Stimulated activated CD8-positive, alpha-beta memory T cell treated with anti-CD3 and anti-CD28 coated beads, Interleukin-7, amount 100 ng/mL, for 48 hours (primary cell): ENCODE measurements around the gene CLN6.
"Not testable (repeated sequence)": the region's sequence is repeated elsewhere in the genome, so short reads cannot be mapped to it uniquely, and the experiment has no call there.

ENCODE experiments used
- DNase-seq, 2 donors: peaks; one replicate each; pipeline ENCODE4 v3.0.0-alpha.2; 2020; ENCODE audit warnings: low read depth in 1 of 2; ENCODE audit errors: extremely low read depth in 1 of 2

Gene CLN6

DNA sequence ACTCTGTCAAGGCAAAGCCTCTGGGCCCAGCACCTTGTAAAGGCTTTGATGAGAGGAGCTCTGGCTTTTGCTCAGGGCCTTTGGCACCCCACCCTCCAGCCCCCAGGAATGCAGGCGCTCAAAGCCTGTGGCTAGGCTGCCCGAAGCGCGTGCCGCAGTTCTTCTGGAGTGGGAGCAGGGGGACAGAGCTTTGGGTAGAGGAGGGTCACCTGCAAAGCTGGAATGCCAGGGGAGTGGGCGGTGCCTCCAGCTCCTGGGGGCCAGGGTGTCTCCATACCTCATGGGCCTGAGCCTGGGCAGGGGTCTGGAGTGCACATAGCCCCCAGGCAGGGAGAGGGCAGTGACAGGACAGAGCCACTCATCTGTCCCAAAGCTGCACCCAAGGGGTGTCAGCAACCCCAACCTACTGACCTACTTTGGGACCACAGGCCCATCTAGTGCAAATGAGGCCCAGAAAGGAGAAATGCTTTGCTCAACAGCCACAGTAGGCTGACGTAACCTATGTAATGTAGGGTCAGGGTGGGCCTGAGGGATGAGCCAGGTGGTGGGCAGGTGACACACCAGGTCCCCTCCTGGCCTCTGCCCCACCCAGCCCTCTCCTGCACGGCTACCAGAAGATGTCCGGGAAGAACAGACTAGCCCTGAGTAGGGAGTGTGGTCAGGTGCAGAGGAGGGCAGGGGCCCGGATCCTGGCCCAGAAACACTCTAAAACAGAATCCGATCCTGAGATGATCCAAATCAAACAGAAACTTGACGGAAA, 22.2 kb downstream of the CLN6 start:
- DNase-seq: no peak

DNA sequence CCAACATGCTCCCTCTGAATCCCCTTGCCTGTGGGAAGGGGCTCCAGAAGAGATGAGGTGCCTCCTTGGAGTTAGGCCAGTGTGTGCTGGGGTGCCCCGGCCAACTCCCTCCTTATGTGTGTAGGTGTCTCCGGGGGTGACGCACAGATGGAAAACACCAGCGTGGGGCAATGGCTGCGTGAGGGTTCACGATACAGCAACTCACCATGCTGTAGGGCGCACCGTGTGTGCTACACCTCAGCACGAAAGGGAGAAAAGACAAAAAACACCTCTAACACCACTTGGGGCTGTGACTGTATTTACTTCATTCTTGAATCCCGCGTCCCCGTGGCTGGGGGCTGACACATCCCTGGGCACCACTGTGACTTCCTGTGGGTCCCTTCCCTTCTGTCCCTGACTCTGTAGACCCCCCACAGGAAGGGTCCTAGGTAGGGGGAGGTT, 22.8 kb downstream of the CLN6 start:
- DNase-seq: no peak

DNA sequence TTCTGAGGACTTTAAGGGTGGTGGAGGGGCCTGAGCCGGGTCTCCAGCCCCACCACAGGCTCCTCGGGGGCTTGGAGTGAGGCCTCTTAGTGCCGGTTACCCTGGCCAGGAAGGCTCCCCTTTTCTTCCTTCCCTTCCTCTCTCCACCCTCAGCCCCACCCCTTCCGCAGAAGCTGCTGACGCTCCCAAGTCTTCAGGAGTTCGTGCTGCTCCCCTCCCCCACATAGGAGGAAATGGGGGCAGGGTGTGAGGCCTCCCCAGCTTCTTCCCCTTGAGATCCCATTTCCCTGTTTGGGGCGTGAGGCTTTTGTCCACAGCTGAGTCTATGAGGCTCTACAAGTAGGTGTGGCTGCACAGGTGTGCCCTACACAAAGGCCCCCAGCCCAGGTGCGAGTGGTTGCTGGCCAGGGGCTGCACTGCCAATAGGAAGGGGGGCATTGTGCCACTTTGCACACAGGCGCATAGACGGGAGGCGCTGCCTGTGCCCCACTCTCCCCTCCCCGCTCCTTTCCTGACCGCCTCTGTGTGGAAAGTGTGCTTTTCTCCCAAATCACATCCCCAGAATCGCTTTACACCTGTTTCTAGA, 23.5 kb downstream of the CLN6 start:
- DNase-seq: no peak

DNA sequence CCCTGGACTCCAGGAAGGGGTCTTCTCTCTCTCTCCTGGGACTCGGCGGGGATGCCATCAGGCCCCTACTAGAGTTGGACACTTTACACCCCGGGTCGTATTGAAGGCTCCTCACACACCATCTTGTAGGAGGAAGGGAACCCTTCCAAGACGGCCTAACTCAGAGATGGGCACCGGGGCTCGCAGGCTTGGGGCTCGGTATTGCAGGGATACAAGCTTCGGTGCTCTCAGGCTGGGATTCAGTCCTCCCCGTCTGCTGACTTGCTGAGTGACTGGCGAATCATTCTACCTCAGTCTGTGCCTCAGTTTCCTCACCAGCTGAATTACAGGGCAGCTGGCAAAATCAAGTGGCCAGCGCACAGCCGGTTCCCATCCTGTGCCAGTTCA, 24.0 kb downstream of the CLN6 start:
- DNase-seq: no peak

DNA sequence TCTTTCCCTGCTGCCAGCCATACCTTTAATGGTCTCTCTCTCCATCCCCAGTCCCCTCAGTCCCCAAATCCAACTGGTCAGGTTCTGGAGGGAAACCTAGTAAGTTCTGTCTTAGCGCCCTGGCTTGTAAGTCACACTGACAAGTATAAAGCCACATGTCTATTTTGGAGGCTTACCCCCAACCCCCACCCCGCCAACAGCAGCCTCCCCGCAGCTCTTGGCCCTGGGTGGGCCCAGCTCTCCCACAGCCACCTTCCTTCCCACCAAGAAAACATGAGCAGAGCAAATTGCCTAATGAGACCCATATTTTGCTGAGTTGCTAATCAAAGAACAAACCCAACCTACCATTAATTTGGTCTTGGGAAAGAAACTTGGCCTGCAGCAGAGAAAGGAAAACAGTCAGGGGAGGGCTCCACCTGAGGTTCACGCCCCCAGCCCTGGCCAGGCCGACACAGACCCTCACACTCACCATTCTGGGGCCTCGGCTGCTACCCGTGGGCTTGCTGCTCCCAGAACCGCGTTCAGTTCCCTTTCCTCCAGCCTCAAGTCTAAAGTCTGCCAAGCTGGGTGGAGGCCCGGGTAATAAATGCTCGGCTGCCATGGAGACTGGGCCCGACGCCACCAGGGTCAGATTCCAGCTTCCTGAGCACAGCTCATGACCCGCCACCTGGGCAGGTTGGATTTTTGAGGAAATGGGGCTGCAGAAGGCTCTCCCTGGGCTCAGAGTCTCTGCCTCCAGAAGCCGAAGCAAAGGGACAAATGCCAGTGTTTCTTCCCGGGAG, 24.6 kb downstream of the CLN6 start, which contains the start of gene CALML4:
TSS of gene CALML4 (minus strand) at position 557 of the 782 bp plus-strand sequence. CDS start at position 472, 85 bp downstream.
- DNase-seq: no peak

DNA sequence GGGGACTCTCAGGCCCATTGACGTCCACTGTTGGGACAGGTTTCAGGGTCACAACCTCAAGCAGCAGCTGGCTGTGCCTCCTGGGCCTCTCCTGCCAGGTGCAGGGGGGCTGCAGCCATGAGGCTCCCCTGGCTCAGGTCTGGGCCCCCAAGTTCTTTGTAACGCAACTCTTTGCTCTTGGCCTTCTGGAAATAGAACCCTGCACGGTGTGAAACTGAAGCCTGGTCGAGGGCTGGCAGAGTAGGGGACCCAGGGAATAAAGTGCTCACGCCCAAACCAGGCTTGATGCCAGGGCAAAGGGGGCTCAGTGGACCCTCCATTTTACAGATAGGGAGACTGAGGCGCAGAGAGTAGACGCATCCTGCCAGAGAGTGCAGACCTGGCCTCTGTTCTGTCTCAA, 25.2 kb downstream of the CLN6 start:
- DNase-seq: no peak

DNA sequence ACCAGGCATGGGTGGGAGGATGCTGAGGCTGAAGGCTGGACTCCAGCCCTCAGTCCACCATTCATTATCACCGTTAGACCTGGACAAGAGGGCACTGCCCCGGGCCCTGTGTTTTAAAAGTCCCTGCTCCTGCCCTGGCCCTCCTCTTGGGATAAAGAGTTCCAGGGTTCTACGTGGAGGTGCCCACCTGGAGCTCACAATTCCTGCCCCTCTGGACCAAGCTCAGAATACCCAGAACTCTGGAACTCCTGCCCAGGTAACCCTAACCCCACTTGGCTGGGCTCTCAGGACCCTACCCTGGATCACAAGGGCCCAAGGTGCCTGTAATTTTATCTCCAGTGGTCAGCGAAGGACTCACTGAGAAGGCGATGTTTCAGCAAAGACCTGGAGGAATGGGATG, 25.6 kb downstream of the CLN6 start:
- no peak for DNase-seq

DNA sequence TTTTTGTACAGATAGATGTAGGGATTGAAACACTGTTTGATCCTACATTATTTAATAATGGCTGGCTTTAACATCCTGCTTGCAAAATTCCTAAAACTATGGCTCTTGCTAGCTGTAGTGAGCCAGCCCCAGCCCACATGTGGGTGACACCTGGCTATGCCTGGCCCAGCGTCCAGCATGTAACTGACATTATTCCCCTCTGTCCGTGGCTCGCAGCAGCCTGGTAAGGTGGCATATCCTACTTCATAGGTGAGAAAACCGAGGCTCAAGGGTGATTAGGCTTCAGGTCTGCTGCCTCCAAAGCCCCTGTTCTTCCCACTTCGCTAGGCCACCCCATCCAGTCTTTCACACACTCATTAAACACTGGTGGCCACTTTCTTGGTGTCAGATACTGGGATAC, 26.0 kb downstream of the CLN6 start:
- DNase-seq: no peak

DNA sequence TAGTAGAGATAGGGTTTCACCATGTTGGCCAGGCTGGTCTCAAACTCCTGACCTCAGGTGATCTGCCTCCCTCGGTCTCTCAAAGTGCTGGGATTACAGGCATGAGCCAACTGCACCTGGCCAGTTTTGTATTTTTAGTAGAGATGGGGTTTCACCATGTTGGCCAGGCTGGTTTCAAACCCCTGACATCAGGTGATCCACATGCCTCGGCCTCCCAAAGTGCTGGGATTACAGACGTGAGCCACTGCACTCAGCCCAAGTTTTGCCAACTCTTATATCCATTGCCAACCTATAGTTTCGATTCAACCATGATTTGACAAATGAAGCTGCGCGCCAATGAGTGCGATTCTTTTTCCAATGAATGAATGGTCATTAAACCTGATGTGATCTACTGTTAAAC, 26.5 kb downstream of the CLN6 start:
- not testable (repeated sequence) for DNase-seq

DNA sequence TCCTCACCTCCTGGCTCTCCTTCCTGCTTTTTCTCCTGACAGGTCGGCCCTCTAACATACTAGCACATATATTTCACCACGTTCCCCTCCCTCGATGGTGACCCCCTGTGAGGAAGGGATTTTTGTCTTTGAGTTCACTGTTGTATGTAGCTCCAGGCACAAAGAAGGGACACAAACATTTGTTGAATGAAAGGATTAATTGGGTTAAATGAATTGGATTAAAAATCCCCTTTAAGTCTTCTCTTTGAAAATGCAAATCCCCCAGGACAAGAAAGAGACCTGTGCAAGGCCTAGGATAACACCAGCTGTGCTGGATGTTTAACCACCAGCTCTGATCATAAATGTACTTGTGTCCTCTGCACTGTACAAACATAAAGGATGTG, 27.7 kb downstream of the CLN6 start:
- no peak for DNase-seq

DNA sequence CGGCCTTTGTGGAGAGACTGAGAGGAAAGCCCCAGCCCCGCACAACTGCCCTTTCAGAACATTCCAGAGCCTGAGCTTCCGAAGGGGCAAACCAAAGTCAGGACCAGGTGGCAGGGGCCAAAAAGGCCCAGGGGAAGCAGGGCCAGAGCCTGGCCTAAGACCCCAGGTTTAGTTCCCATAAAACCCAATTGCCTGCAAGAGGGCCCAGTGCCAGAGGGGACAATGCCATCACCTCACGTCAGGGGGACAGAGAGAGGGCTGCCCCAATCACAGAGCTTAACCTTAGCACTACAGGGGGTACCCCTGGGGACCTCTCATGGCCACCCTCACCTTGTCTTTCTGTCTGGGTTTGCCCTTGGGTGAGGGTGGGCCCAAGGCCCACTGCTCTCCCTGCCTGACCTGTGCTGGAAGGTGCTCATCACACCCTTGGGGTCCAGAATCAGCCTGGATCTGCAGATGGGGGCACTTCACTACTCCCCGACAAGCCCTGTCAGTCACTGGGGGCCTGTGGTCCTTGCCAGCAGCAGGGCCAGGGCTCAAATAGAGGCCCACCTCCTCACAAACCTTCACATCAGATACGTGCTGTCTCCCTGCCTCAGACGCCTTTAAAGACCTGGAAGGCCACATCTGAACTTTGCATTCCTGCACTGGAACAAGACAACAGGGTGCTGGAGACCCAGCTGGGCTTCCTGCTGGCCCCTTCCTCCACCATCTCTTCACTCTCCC, 28.2 kb downstream of the CLN6 start:
- DNase-seq: no peak

DNA sequence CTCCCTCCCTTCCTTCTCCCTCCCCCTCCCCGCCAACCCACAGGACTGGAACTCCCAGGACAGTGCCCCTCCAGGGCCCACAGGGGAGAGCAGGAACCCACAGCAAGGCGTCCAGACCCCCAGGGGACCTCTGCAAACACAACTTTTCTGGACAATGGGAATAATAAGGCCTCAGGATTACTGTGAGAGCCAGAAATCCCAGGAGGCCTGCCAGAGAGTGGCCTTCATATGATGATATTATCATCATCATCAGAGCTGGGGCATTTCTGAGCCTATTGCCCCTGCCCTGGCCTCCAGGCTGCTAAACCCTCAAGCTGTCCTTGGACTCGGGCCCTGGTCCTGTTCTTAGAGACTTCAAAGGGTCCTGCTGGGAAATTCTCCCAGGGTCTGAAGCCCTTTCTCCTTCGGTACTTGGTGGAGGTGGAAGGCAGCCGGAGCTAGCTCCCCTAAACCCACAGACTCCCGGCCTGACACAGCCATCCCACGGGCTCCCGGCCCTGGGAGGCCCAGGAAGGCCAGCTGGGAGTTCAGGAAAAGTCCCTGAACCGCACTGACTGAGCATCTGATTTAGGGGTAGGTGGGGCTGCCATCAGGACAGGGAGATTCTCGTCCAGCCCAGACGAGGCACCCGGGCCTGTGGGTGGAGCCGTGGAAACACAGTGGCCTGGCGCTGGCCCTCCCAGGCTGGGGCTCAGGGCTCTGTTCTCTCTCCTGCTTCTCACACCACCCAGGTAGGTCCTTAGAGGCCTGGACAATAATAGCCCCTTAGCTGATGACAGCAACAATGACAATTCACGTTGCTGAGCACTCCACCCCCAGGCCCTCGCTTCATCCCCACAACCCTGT, 29.3 kb downstream of the CLN6 start:
- no peak for DNase-seq

DNA sequence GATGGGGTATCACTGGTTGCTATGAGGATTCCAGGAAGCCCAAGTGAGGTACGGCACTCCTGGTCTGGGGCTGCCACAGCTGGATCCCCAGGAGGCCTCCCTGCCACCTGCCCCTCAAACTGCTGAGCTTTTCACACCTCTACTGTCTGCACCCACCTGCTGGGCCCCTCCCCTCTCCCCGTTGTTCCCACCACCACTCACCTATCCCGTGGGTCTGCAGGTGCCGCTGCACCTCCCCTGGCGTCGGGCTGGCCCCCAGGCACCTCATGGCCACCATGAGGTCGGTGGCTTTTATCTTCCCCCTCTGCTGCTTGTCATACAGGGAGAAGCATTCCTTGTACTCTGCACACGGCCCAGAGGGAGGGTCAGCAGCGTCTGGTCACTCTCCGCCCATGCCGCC, 30.2 kb downstream of the CLN6 start:
- DNase-seq: no peak

DNA sequence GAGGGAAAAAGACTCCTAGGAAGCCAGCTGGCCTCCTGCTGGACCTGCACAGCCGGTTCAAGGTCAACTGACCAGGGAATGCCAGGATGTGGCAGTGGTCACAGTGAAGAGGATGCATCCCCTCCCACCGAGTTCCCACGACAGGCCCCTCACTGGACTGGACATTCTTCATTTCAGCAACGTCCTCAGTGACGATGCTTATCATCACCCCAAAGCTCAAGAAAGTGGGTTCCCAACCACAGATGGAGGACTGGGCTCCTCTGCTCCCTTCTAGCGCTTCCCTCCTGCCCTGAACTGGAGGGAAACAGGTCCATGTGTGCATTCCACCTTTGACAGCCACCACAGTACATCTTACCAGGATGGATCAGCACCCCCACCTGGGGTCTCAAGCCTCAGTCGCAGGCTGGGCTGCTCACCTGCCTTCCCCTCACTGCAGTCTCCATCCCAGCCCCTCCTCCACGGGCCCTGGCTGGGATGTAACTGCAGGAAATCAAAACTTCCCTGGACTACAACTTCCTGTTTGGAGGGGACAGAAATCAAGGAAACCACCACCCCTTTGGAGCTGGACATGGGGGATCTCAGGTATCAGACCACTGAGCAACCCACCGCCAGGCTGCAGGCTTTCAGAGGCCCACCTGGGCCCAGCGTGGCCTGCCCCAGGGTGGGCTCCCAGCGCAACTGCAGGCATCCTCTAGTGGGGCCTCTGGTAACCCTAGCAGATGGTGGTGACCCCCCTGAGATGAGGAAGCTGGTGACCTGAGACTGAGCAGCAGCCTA, 31.7 kb downstream of the CLN6 start:
- no peak for DNase-seq

DNA sequence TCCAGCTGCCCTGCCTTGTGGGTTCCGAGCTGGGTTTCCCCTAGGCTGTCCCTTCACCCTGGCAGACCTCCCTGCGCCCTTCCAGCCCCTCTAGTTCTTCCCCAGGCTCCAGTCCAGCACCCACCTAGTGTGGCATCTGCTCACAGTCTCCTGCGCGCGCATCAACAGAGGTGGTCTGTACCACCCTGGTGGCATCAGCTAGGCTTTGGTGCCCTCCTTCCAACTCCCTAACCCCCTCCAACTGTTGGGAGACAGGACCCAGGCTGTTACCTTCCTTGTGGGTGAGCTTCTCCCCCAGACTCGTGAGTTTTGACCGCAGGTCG, 32.4 kb downstream of the CLN6 start:
- DNase-seq: no peak

DNA sequence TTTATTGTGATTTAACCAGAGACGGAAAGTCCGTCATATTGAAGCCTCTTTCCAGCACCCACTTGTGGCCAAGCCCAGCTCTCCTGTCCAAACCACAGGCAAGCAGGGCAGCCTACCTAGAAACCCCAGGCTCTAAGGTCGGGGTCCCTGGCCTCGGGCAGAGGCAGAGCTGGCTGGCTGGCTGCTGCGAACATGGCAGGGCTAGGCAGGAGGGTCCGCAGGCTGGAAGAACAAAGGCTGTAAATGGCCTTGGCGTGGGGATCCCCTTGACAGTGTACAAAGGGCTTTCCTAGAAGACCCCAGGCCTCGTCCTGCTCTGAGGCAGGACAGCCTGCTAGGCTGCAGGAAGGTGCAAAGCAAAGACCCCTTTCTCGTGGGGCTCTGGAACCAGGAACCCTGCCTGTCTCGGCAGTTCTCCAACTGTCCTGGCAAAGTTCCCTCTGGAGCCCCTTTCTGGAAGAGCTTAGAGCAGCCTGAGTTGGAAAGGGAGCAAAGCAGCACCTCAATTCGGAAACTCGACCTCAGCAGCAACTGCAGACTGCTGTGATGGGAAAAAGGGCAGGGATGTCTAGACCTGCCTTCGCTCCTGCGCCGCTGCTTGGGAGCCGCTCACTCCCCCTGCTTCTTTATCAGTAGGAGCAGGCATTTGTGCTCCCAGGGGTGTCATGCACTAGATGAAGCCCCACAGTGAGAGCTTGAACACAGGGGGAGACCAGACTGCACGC, 32.9 kb downstream of the CLN6 start:
- no peak for DNase-seq

DNA sequence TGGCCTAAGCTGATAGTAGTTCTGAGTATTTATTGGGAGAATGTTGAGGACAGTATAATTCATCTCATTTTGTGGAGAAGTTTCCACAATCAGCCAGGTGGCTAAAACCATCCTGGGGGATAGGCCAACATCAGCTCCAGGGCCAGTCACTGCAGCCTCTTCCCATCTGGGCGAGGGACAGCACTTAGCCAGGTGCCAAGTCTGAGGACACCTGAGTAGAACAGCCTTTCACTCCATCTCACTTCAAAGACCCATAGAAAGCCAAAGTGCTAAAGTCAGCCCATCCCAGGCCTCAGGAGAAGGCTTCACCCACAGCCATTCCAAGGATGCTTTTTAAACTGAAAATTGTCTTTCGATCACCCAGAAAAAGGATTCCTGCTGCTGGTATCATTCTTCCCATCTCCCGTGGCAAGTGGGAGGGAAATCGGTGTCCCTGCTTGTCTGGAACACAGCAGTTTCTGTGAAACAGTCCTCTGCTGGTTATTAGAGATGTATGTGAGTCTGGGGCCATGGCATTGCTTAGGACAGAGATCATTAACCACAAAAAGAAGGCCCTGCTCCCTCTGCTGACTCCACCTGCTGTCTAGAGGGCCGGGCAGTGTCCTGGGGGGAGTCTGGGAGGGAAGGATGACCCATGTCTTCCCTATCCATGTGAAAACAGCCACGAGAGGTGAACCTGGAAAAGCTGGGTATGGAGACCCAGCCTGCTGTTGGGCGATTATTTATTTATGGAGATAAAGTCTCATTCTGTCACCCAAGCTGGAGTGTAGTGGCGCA, 34.0 kb downstream of the CLN6 start:
- DNase-seq: no peak

DNA sequence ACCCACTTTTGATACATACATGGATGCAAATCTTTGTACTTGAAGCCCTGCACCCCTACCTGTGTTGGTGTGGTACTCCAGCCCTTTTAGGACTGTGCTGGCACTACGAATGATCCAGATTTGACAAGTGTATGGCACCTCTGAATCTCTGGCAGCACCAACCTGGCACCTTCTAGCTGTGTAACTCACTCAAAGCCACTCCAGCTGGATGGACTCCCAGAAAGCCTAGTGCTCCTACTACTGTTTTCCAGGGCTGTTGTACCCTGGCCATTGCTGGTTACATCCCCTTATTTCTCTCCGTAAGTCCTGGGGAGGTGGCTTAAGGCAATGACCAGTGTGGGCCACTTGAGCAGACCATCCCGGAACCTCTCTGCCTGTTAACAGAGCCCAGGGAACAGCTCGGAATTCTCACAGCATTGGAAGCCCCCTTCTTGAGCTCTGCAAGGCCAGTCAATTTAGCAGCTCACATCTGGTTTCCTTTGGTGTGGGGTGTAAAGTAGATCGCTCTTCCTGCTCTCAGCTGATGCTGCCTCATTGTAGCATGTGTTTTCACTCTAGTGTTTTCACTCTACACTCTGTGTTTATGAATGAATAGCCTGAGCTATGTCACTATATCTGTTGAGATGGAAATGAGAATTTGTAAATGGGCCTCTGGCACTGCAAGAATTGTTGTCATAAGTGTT, 36.6 kb downstream of the CLN6 start:
- no peak for DNase-seq
